Measurements from ENCODE around the gene TSHZ3. TPM values are rescaled to one million over a fixed set of nuclear protein-coding genes. Genes with fewer than 3 reads are reported as not detected.
A peak's percentile ranks its signal among the peaks of the same experiment; 100 is the strongest.

The TSHZ3 gene
- total RNA-seq, 2 donors from 2014 or later, result 0.82 to 1.2 TPM

GRCh38 chr19:31370216-31370615, 21.0 kb upstream of the TSHZ3 start:
- Mint-ChIP-seq H3K27ac (no peak overlapping the region), H3K27me3 (peaks cover 17% of the 10 kb centered on the region), H3K4me1 (no peaks in the 10 kb centered on the region), H3K9me3 (no peaks in the 10 kb centered on the region), H3K36me3 (ENCODE audit: low read depth) (no peaks in the 10 kb centered on the region), H3K4me3 (no peak overlapping the region)
- no peak for ATAC-seq (replicated peaks)

- H3K36me3 Mint-ChIP-seq (ENCODE audit: low read depth), result no peaks in the 10 kb centered on the region
- no peak for ATAC-seq (replicated peaks)
- peaks cover 41% of the 10 kb centered on the region for H3K27me3 Mint-ChIP-seq
- H3K9me3 Mint-ChIP-seq, result no peaks in the 10 kb centered on the region
- no peak overlapping the region for H3K4me3 Mint-ChIP-seq
- no peak overlapping the region for H3K27ac Mint-ChIP-seq
- no peaks in the 10 kb centered on the region for H3K4me1 Mint-ChIP-seq
These were observed 15.7 kb upstream of the TSHZ3 start for GRCh38 chr19:31364963-31365362.

DNA sequence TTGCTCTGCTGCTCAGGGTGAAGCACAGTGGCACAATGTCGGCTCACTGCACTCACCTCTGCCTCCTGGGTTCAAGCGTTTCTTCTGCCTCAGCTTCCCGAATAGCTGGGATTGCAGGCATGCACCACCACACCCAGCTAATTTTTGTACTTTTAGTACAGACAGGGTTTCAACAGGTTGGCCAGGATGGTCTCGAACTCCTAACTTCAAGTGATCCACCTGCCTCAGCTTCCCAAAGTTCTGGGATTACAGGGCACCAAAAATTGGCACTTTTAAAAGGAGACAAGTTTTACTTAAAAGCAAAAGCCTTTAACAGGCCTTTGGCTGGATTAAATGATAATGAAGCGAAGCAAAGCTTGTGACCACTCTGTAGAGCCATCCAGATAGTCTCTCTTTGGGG, 12.5 kb upstream of the TSHZ3 start:
- Mint-ChIP-seq H3K27me3 (peaks cover 54% of the 10 kb centered on the region), H3K4me1 (peaks cover 2% of the 10 kb centered on the region), H3K9me3 (no peaks in the 10 kb centered on the region), H3K27ac (no peak overlapping the region), H3K36me3 (ENCODE audit: low read depth) (no peaks in the 10 kb centered on the region), H3K4me3 (no peak overlapping the region)
- no peak for ATAC-seq (replicated peaks)

DNA sequence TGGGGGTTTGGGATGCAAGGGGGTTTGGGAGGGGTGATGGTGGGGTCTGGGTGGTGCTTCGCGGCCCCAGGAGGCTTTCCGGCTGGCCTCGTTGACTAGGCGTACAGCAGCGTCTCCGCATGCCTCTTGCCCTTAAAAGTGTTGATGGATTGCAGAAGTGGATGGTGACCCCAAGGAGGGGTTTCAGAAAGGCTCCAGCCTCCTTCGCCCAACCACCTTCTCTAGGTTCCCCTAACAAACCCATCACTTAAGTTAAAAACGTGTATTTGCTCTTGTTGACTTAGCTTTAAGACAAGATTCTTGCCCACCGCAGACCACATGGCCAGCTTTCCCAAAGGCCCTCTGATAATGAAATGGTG, 8.1 kb upstream of the TSHZ3 start:
- ATAC-seq (replicated peaks), result no peak
- Mint-ChIP-seq H3K4me3 (no peak overlapping the region), H3K36me3 (ENCODE audit: low read depth) (no peaks in the 10 kb centered on the region), H3K27me3 (peaks cover 64% of the 10 kb centered on the region), H3K4me1 (peaks cover 22% of the 10 kb centered on the region), H3K27ac (no peak overlapping the region), H3K9me3 (no peaks in the 10 kb centered on the region)

DNA sequence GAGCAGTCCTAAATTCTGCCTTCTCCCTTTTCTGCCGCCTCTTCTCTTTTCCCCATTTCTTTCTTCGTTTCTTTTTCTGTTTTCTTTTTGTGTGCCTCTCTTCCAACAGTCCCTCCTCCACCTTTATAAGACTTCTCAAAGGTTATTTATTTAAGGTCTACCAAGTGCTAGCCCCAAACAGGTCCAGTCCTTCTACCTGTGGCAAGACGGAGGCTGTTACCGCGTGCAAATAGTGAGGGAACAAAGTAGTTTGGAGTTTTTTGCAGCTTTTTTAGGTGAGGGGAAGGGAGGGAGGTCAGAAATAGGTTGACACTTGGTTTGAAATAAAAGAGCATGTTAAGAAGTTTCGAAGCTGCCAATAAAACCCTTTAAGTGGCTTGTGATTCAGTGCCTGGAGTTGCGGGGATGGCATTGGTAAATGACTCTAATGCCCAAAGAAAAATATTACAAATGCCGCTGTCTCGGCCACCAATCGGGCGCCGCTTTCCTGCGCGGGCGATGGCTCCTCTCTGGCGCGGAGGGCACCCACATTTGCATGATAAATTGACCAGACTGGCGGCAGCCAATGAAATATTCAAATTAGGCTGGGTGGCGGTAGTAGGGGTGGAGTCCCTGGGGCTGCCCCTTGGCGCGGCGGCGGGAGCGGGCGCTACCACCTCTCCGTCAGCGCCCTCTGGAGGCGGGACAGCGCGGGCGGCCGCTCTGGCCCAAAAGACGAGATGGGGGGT, 7.5 kb upstream of the TSHZ3 start:
- H3K27ac Mint-ChIP-seq, result no peak overlapping the region

GRCh38 chr19:31355665-31356289, 6.5 kb upstream of the TSHZ3 start:
- H3K27ac Mint-ChIP-seq, result no peak overlapping the region
- no peaks in the 10 kb centered on the region for H3K9me3 Mint-ChIP-seq
- peaks cover 5% of the 10 kb centered on the region for H3K36me3 Mint-ChIP-seq (ENCODE audit: low read depth)
- H3K27me3 Mint-ChIP-seq, result peaks cover 64% of the 10 kb centered on the region
- H3K4me1 Mint-ChIP-seq, result peaks cover 22% of the 10 kb centered on the region
- no peak for ATAC-seq (replicated peaks)
- peak overlapping the region; percentile 54 for H3K4me3 Mint-ChIP-seq

More for the DNA sequence above, 7.5 kb upstream of the TSHZ3 start:
- H3K4me3 Mint-ChIP-seq, result peak overlapping the region; percentile 54
- peaks cover 66% of the 10 kb centered on the region for H3K27me3 Mint-ChIP-seq
- H3K9me3 Mint-ChIP-seq, result no peaks in the 10 kb centered on the region
- H3K4me1 Mint-ChIP-seq, result peaks cover 22% of the 10 kb centered on the region
- no peaks in the 10 kb centered on the region for H3K36me3 Mint-ChIP-seq (ENCODE audit: low read depth)
- ATAC-seq (replicated peaks), result peak; percentile 94

DNA sequence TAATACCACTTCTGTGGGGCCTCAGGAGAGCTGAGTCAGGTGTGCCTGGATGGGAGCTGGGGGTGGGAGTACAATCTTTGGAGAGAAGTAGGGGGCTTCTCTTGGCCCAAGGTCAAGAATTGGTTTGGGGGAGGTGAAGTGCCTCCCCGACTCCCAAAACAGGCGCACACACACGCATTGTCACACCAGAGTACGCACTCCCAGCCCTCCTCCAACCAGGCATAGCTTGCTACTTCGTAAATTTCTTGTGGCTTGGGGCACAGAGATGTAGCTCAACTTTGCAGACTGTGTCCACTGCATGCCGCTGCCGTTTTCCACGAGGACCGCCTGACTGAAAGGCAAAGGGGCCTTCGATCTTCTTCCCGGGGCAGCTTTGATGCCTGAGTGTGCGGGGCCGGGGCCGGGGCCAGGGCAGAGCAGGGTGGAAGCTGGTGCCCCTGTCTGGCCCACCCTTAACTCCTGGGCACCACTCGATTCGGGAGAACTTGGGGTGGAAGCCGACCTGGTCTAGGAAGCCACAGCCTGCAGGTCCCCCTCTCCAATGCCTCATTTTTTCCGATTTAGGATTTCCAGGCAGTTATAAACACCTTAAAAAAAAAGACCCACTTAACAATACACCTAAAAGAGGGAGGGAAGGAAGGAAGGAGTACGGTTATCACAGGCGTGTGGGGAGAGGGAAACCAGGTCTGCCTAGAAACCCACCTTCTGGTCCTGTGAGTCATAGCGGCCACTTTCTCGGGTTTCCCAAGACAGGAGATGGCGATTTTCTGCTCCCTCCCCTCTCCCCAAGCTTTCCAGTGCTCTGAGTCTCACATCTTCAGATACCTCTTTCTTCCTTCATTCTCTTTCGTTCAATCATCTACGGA, 5.8 kb upstream of the TSHZ3 start:
- H3K27ac Mint-ChIP-seq, result no peak overlapping the region
- peaks cover 63% of the 10 kb centered on the region for H3K27me3 Mint-ChIP-seq
- H3K4me1 Mint-ChIP-seq, result peaks cover 22% of the 10 kb centered on the region
- H3K9me3 Mint-ChIP-seq, result no peaks in the 10 kb centered on the region
- ATAC-seq (replicated peaks), result no peak
- H3K36me3 Mint-ChIP-seq (ENCODE audit: low read depth), result peaks cover 6% of the 10 kb centered on the region
- H3K4me3 Mint-ChIP-seq, result peak overlapping the region; percentile 20

DNA sequence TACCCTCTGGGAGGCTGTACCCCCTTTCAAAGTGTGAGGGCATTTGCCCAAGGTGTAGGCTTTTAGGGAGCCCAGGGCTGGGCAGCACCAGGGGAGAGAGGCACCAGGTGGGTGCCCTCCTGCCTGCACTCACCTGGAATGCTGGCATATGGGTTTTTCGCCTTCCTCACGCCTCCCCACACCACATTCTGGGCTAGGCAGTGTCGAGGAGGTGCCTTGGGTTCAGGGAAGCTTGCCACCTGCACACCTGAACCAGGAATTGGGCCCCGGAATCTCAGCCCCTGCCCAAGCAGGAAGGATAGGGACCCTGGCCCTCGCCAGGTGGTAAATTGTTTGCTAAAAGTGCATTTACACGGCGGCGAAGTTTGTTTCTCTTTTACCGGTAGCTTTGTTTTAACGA, 5.1 kb upstream of the TSHZ3 start:
- ATAC-seq (replicated peaks), result no peak

DNA sequence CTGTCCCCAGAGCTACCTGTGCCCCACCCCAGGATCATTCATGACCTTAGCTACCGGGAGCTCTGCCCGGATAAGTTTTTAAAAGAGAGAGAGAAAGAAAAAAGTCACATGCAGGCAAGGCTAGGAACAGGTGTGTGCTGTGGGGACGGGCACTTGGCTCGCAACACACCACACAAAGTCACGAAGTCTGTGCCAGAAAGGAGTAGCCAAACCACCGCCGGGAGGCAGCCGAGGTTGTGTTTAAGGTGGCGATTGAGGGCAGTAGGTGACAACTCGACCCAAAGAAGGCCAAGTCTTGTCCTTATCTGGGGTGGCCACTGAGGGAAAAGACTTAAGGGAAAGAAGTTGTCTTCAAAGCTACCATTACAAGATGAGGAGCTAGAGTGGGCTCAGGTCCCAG, 4.6 kb upstream of the TSHZ3 start:
- Mint-ChIP-seq H3K4me1 (peaks cover 22% of the 10 kb centered on the region), H3K4me3 (no peak overlapping the region), H3K36me3 (ENCODE audit: low read depth) (peaks cover 6% of the 10 kb centered on the region), H3K9me3 (no peaks in the 10 kb centered on the region), H3K27me3 (peaks cover 60% of the 10 kb centered on the region), H3K27ac (no peak overlapping the region)
- ATAC-seq (replicated peaks), result no peak

More for the DNA sequence above, 5.1 kb upstream of the TSHZ3 start:
- H3K27me3 Mint-ChIP-seq, result peaks cover 60% of the 10 kb centered on the region
- no peaks in the 10 kb centered on the region for H3K9me3 Mint-ChIP-seq
- no peak overlapping the region for H3K27ac Mint-ChIP-seq
- H3K4me1 Mint-ChIP-seq, result peaks cover 22% of the 10 kb centered on the region
- H3K4me3 Mint-ChIP-seq, result no peak overlapping the region
- H3K36me3 Mint-ChIP-seq (ENCODE audit: low read depth), result peaks cover 6% of the 10 kb centered on the region

- Mint-ChIP-seq H3K4me1 (peaks cover 27% of the 10 kb centered on the region), H3K36me3 (ENCODE audit: low read depth) (peaks cover 6% of the 10 kb centered on the region), H3K27ac (no peak overlapping the region), H3K27me3 (peaks cover 58% of the 10 kb centered on the region), H3K9me3 (no peaks in the 10 kb centered on the region), H3K4me3 (peak overlapping the region; percentile 84)
- no peak for ATAC-seq (replicated peaks)
These were observed 3.8 kb upstream of the TSHZ3 start for GRCh38 chr19:31352782-31353651.

- no peak for ATAC-seq (replicated peaks)
- H3K36me3 Mint-ChIP-seq (ENCODE audit: low read depth), result peaks cover 6% of the 10 kb centered on the region
- H3K27ac Mint-ChIP-seq, result no peak overlapping the region
- no peaks in the 10 kb centered on the region for H3K9me3 Mint-ChIP-seq
- peak overlapping the region; percentile 84 for H3K4me3 Mint-ChIP-seq
- peaks cover 60% of the 10 kb centered on the region for H3K27me3 Mint-ChIP-seq
- peaks cover 30% of the 10 kb centered on the region for H3K4me1 Mint-ChIP-seq
These were observed 3.1 kb upstream of the TSHZ3 start for GRCh38 chr19:31352296-31352781.

DNA sequence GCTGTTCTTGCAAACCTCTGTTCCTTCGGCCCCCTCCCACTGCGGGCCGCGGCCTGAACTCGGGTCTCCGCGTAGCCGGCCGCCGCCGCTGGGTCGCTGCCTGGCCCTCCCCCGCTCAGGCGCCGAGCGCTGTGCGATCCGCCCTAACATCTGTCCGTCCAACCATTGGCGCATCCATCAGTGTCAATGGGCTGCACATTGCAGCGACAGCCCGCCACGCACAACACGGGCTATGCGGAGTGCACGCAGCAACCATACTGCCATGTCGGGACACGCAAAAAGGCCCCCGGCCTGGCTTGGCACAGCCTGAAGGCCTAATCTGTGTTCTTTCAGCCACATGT, 2.6 kb upstream of the TSHZ3 start:
- Mint-ChIP-seq H3K4me3 (peak overlapping the region; percentile 84), H3K27me3 (peaks cover 62% of the 10 kb centered on the region), H3K36me3 (ENCODE audit: low read depth) (peaks cover 6% of the 10 kb centered on the region), H3K9me3 (no peaks in the 10 kb centered on the region), H3K27ac (no peak overlapping the region), H3K4me1 (peaks cover 28% of the 10 kb centered on the region)
- ATAC-seq (replicated peaks), result no peak

- Mint-ChIP-seq H3K9me3 (no peaks in the 10 kb centered on the region), H3K4me3 (peak overlapping the region; percentile 84), H3K36me3 (ENCODE audit: low read depth) (peaks cover 6% of the 10 kb centered on the region), H3K4me1 (peaks cover 23% of the 10 kb centered on the region), H3K27ac (no peak overlapping the region), H3K27me3 (peaks cover 59% of the 10 kb centered on the region)
- ATAC-seq (replicated peaks), result no peak
These were observed 2.0 kb upstream of the TSHZ3 start for GRCh38 chr19:31351056-31351854.
